ENCODE data around the gene MARVELD2. TPM values are rescaled to one million over a fixed set of nuclear protein-coding genes. Genes with fewer than 3 reads are reported as not detected.
A peak's percentile ranks its signal among the peaks of the same experiment; 100 is the strongest.
"Not testable (repeated sequence)": the region's sequence is repeated elsewhere in the genome, so short reads cannot be mapped to it uniquely, and the experiment has no call there.

MARVELD2 gene
- total and polyA plus RNA-seq, 2 donors (not counting 1 experiment from before 2014, with no cell fraction given) = 0.19 to 0.94 TPM

DNA sequence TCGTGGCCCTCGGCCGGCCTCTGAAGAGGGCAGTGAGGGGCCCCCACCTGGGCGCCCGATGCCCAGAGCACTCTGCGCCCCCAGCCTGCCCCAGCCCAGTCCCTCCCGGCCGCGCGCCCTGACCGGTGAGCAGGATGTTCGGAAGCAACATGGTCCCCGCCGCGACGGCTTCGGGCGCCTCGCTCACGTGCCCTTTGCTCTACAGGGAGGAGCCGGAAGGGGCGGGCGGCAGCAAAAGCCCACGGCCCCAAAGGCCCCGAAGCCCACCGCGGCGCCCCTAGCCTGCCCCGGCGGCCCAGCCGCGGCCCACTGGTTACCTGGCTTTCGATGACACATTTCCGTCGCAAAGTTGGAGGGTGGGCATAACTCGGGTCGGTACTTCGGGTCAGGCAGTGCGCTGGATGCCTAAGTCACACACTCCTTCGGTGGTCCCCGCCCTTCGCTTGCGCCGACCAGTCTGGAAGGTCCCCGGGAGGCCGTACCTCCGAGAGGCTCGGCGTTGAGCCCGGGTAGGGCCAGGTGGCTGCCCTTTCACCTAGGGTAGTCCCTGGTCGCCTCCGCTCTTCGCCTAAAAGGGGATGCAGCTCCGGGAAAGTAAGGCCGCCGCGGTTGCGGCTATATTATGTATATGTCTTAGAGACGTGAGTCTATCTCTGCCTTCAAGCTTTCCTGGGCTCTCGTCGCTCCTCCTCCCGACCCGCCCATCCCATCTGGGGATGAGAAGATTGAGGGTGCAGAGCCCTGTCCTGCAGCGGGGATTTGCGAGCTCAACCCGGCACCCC is 45.4 kb upstream of the MARVELD2 start, which contains the start of the genes AK6, RAD17 and TAF9:
Gene AK6, minus strand, starts transcription at position 181 of the 782 bp plus-strand sequence. Its CDS starts 30 bp downstream, at position 151.
Gene RAD17, plus strand, starts transcription at position 479 of the 782 bp plus-strand sequence. CDS start 2,391 bp downstream, outside the sequence.
Gene TAF9, minus strand, starts transcription at position 181 of the 782 bp plus-strand sequence. CDS start 3,783 bp downstream, outside the sequence.
- peak; percentile 99 for DNase-seq
- Mint-ChIP-seq H3K9me3 (ENCODE audit: insufficient read depth) (no peaks in the 10 kb centered on the region), H3K27me3 (no peaks in the 10 kb centered on the region), H3K27ac (peak within 1 kb of the TSS; percentile 100), H3K4me3 (peak within 1 kb of the TSS; percentile 96), H3K4me1 (peaks cover 41% of the 10 kb centered on the region)
- ChIA-PET CTCF (interaction anchor here (1.5 kb wide), 1 partner anchor 276 kb away, joined by 7 read pairs; the partner anchor contains the start of gene SLC30A5), POLR2A (interaction anchor here (0.9 to 1.0 kb wide), 2 partner anchors 152 to 276 kb away, joined by 3 read pairs; partner anchors contain the start of gene SLC30A5)
- Histone ChIP-seq H3K4me1 (ENCODE audit: control insufficient read depth in 2 of 2, insufficient read depth in 2 of 2, low read length in 2 of 2) (peaks cover 22 to 26% of the 10 kb centered on the region in 2 donors), H4K20me1 (ENCODE audit: control insufficient read depth, insufficient read depth, low read length, poor library complexity, severe bottlenecking) (peaks cover 3% of the 10 kb centered on the region), H2AFZ (ENCODE audit: insufficient read depth, low read depth, low read length, poor library complexity, severe bottlenecking) (peak within 1 kb of the TSS; percentile 86), H3K4me2 (replicated peaks; ENCODE audit: low read depth, low read length, poor library complexity, severe bottlenecking) (peak within 1 kb of the TSS; percentile 78), H3K27ac (ENCODE audit: low read length in 2 of 2) (peak within 1 kb of the TSS; percentile 96 to 99), H3K36me3 (replicated peaks in 1 of 2; ENCODE audit: control extremely low read depth in 1 of 2, control insufficient read depth in 1 of 2, extremely low read depth in 1 of 2, insufficient read depth in 2 of 2, low read length in 1 of 2) (peaks cover 1 to 24% of the 10 kb centered on the region in 2 experiments), H3K79me2 (ENCODE audit: control insufficient read depth, insufficient read depth, low read length) (peaks cover 64% of the 10 kb centered on the region), H3K27me3 (replicated peaks in 1 of 4; ENCODE audit: control extremely low read depth in 1 of 4, control insufficient read depth in 3 of 4, insufficient read depth in 4 of 4, low read length in 3 of 4) (no peaks in the 10 kb centered on the region), H3K9ac (ENCODE audit: low read length) (peak within 1 kb of the TSS; percentile 88), H3K9me3 (ENCODE audit: control extremely low read depth in 1 of 3, control insufficient read depth in 2 of 3, insufficient read depth in 1 of 3, low read length in 2 of 3) (no peaks in the 10 kb centered on the region), H3K4me3 (ENCODE audit: control extremely low read depth in 1 of 5, extremely low read depth in 1 of 5, insufficient read depth in 1 of 5, low read depth in 2 of 5, low read length in 4 of 5) (peak within 1 kb of the TSS; percentile 69 to 89 (median 83))
- intact Hi-C loops (cut with micrococcal nuclease) = loop anchor here (1.0 kb wide), 7 partner anchors 37 to 326 kb away; partner anchors contain the start of genes CCDC125, CDK7 and CENPH
- peak; percentile 95 for ATAC-seq (ENCODE audit: low read depth)
- under 1% methylated on average over 48 of the region's 66 CpGs for WGBS (ENCODE audit: insufficient coverage)
- TF ChIP-seq EZH2 (IDR thresholded peaks at IDR 0.05; ENCODE audit: borderline replicate concordance, insufficient read depth, low read depth, low read length, poor library complexity, severe bottlenecking) = no peak

DNA sequence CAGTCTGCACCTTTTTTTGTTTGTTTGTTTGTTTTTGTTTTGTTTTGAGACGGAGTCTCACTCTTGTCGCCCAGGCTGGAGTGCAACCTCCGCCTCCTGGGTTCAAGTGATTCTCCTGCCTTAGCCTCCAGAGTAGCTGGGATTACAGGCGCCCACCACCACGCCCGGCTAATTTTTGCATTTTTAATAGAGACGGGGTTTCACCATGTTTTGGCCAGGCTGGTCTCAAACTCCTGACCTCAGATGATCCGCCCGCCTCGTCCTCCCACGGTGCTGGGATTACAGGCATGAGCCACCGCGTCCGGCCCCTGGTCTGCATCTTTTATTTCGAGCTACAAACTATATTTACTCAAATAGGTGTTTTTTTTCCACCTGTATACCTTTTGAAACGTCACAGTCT is 44.6 kb upstream of the MARVELD2 start:
- H3K9ac ChIP-seq (ENCODE audit: low read length) = peak overlapping the region; percentile 88
- H3K27me3 ChIP-seq (replicated peaks in 1 of 4; ENCODE audit: control extremely low read depth in 1 of 4, control insufficient read depth in 3 of 4, insufficient read depth in 4 of 4, low read length in 3 of 4); H3K9me3 Mint-ChIP-seq (ENCODE audit: insufficient read depth); ATAC-seq (ENCODE audit: low read depth); H4K20me1 ChIP-seq (ENCODE audit: control insufficient read depth, insufficient read depth, low read length, poor library complexity, severe bottlenecking); intact Hi-C loops (cut with micrococcal nuclease); H3K9me3 ChIP-seq (ENCODE audit: control extremely low read depth in 1 of 3, control insufficient read depth in 2 of 3, insufficient read depth in 1 of 3, low read length in 2 of 3); H3K27me3 Mint-ChIP-seq; DNase-seq: not testable (repeated sequence)
- peak overlapping the region; percentile 96 to 99 for H3K27ac ChIP-seq (ENCODE audit: low read length in 2 of 2)
- H3K4me3 Mint-ChIP-seq = peak overlapping the region; percentile 93
- H3K27ac Mint-ChIP-seq = peak overlapping the region; percentile 100
- H2AFZ ChIP-seq (ENCODE audit: insufficient read depth, low read depth, low read length, poor library complexity, severe bottlenecking) = peak overlapping the region; percentile 86
- 4% methylated on average over 14 of the region's 16 CpGs for WGBS (ENCODE audit: insufficient coverage)
- CTCF ChIA-PET = interaction anchor here (1.5 kb wide), 1 partner anchor 277 kb away, joined by 7 read pairs; the partner anchor contains the start of gene SLC30A5
- POLR2A ChIA-PET = interaction anchor here (0.9 to 1.0 kb wide), 2 partner anchors 153 to 277 kb away, joined by 3 read pairs; partner anchors contain the start of gene SLC30A5
- H3K4me3 ChIP-seq (ENCODE audit: control extremely low read depth in 1 of 5, extremely low read depth in 1 of 5, insufficient read depth in 1 of 5, low read depth in 2 of 5, low read length in 4 of 5) = peak overlapping the region; percentile 69 to 89 (median 83)
- peaks cover 49% of the 10 kb centered on the region for H3K4me1 Mint-ChIP-seq
- peak overlapping the region; percentile 78 for H3K4me2 ChIP-seq (replicated peaks; ENCODE audit: low read depth, low read length, poor library complexity, severe bottlenecking)
- H3K36me3 ChIP-seq (replicated peaks in 1 of 2; ENCODE audit: control extremely low read depth in 1 of 2, control insufficient read depth in 1 of 2, extremely low read depth in 1 of 2, insufficient read depth in 2 of 2, low read length in 1 of 2) = peaks cover 1 to 17% of the 10 kb centered on the region in 2 experiments
- peaks cover 64% of the 10 kb centered on the region for H3K79me2 ChIP-seq (ENCODE audit: control insufficient read depth, insufficient read depth, low read length)
- H3K4me1 ChIP-seq (ENCODE audit: control insufficient read depth in 2 of 2, insufficient read depth in 2 of 2, low read length in 2 of 2) = peaks cover 29 to 33% of the 10 kb centered on the region in 2 donors

All from B cell (primary cell).